KBM-7 (cell line): ENCODE results near the gene GLYATL1B.
A peak's percentile ranks its signal among the peaks of the same experiment; 100 is the strongest.
"Not testable (repeated sequence)": the region's sequence is repeated elsewhere in the genome, so short reads cannot be mapped to it uniquely, and the experiment has no call there.

Source experiments
- DNase-seq: peaks from one replicate; pipeline ENCODE4 v3.0.0-alpha.2; 2015
- in situ Hi-C: fragments of 300-500 bp; cut with MboI; formaldehyde crosslinking; loops from 2 replicates; pipeline ENCODE4 v1.14.3; 2020; ENCODE audit warnings: low sequenced_read_pairs, low pct_unique_long_range_greater_than_20kb, mixed read lengths

Gene GLYATL1B

DNA sequence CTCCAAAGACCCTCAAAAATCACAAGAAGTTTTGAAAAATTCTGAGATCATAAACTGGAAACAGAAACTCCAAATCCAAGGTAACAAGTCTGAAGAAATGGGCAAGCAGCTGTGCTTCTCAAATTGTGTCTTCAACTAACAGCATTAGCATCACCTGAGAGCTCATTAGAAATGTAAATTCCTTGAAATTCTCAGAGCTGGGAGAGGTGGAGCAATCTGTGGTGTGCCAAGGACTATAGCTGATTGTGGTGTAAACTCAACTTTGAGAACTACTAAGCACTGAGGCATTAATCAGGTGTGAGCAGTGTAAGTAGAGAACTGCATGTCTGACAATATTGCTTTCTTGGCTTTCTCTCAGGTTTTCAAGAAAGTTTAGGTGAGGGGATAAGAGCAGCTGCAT is 7.5 kb downstream of the GLYATL1B start:
- DNase-seq, in situ Hi-C loops: not testable (repeated sequence)

DNA sequence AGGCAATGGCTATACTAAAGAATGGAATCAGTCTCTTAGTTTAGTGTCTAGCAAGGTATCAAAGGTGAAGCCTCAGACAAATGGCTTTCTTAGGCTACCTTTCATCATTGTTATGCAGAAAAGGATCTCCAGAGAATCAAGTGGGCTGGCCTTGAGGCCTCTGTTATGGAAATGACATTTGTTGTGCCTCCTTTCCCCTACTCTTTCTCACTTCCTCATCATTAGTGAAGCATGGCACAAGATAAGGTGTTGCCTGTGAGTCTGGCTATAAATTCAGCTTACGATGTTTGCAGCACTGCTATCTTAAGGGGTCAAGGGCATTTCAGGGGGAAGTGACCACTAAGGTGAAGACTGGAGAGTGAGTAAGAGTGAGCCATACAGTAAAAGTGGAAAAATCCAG is 9.1 kb downstream of the GLYATL1B start:
- DNase-seq, in situ Hi-C loops: not testable (repeated sequence)

DNA sequence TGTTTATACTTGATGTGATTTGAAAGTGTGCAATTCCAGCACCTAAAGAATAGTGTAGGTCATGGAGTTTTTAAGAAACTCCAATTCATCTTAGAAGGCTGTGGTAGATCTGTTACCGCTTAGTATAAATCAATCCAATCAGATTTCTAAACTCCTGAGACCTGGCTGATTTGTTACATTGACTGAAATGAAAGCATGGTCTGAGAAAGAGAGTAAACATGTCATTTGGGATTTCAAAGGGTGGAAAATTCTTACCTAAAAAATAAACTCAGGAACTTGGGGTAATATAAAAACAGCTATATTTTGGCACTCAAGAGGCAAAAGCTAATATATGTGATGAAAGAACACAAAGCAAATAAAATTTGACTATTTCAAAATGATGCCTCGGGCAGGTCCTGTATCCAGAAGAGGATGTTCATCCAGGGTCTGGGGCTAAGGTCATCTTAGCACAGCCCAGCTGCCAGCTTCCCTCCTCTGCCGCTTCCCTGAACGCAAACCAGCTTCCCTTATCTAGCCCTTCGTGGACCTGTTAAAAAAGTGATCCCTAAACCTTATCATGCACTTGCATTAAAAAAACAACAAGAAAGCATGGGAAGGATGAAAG is 10.0 kb downstream of the GLYATL1B start:
- DNase-seq, in situ Hi-C loops: not testable (repeated sequence)

DNA sequence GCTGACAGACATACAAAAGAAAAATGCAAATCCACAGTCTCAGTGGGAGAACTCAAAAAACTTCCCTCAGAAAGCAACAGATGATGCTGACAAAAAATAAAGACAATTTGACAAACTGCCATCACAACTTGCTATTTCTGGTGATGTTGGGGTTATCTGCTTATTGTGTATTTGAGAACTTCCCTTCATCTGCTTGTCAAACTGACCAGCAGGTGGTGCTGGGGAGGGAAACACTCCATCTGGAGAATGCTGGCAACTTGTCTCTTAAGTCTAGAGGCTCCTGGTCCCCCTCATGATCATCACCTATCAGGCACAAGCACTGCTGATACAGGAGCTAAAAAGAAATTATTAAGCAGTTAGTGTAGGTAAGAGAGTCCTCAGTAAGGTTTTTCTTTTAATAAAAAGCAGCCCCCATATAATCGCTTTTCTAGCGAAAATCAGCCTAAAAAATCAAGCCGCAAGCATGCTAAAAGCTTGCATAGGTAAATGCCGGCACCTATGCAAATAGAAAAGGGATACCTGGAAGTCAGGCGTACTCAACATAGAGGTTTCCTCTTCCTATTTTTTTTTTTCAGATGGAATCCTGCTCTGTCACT is 11.1 kb downstream of the GLYATL1B start:
- in situ Hi-C loops = no loop called here
- peak; percentile 73 for DNase-seq

DNA sequence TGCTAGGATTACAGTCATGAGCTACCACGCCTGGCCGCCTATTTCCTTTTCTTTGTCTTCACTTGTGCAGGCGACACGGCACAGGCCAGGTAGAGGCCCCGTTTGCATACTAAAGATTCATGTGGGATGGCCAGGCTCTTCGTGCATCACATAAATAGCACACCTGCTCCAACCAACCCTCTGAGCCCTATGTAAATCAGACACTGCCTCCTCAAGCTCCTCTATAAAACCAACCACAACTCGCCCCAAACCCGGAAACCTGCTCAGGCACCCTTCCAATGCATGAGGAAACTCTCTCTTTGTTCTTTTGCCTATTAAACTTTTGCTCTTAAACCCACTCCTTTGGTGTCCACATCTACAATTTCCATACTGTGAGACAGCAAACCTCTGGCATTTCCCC is 11.8 kb downstream of the GLYATL1B start:
- in situ Hi-C loops, DNase-seq: not testable (repeated sequence)

GRCh38 chr11:59102259-59102765 is 16.2 kb downstream of the GLYATL1B start:
- DNase-seq = no peak

GRCh38 chr11:59106363-59107336 is 20.5 kb downstream of the GLYATL1B start, which contains the start of gene FAM111B:
Gene FAM111B, plus strand, starts transcription at chr11:59107237. Its CDS starts 2,389 bp downstream, at chr11:59109626.
- DNase-seq = peak; percentile 83
- in situ Hi-C loops = no loop called here

More at GRCh38 chr11:59102259-59102765, 16.2 kb downstream of the GLYATL1B start:
- in situ Hi-C loops = no loop called here

GRCh38 chr11:59107721-59108120 is 21.6 kb downstream of the GLYATL1B start:
- DNase-seq = peak; percentile 15
- in situ Hi-C loops = not testable (repeated sequence)

DNA sequence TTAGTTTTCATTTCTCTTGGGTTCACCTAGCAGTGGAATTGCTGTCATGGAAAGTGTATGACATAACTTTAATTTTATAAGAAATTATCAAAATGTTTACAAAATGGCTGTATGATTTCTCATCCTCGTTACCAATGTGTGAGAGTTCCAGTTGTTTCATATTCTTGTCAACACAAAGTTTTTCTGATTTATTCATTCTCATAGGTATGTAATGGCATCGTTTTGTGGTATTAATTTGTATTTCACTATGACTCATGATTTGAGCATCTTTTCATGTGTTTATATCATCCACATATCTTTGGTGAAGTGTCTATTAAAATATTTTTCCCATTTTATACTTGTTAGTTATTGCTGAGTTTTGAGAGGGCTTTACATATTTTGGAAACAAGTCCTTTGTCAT is 26.4 kb downstream of the GLYATL1B start:
- DNase-seq = no peak
- in situ Hi-C loops = no loop called here

- in situ Hi-C loops = no loop called here
- DNase-seq = no peak
These were observed 28.2 kb downstream of the GLYATL1B start for GRCh38 chr11:59114344-59114743.

- no peak for DNase-seq
- in situ Hi-C loops = no loop called here
These were observed 29.4 kb downstream of the GLYATL1B start for GRCh38 chr11:59115553-59115952.

DNA sequence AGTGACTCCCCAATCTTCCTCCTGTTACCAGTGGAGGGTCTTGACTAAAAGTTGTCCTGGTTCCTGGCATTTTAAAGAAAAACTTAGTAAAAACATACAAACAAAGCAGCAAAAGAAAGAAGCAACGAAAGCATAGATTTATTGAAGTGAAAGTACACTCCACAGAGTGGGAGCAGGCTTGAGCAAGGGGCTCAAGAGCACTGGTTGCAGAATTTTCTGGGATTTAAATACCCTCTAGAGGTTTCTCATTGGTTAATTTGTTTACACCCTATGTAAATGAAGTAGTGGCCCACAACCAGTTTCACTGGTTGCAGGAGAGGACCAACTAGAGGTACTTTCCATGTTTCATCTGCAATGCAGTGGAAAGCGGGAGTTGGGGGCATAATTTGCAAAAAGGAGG is 31.7 kb downstream of the GLYATL1B start:
- in situ Hi-C loops = no loop called here
- DNase-seq = no peak

- no peak for DNase-seq
- in situ Hi-C loops = no loop called here
These were observed 33.7 kb downstream of the GLYATL1B start for GRCh38 chr11:59119826-59120225.

- in situ Hi-C loops = no loop called here
These were observed 49.7 kb downstream of the GLYATL1B start for GRCh38 chr11:59135648-59136461.

GRCh38 chr11:59136551-59136950 is 50.4 kb downstream of the GLYATL1B start:
- peak; percentile 54 for DNase-seq
- in situ Hi-C loops = not testable (repeated sequence)

More at GRCh38 chr11:59135648-59136461, 49.7 kb downstream of the GLYATL1B start:
- DNase-seq = peak; percentile 89

GRCh38 chr11:59137190-59137589 is 51.1 kb downstream of the GLYATL1B start:
- DNase-seq = no peak
- in situ Hi-C loops = no loop called here

DNA sequence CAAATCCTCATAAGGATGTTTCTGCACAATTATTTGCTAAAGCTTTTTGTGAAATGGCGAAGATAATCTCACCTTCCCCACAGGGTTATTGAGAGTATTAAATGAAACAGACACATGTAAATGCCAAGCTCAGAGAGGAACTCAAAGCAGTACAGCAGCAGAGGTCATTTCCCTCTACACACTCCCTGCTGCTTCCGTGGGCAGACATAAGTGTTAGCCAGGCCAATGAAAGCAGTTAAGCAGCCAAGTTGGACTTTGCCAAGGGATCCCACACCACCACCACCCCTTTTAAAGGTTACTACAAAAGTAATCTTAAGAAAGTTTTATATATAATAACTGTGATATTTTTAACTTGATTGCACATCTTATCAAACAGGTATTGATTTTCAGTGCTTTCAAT is 52.5 kb downstream of the GLYATL1B start:
- in situ Hi-C loops = no loop called here
- no peak for DNase-seq

GRCh38 chr11:59141191-59141590 is 55.1 kb downstream of the GLYATL1B start:
- in situ Hi-C loops = no loop called here
- no peak for DNase-seq
